Stimulated activated naive CD8-positive, alpha-beta T cell treated with anti-CD3 and anti-CD28 coated beads, Interleukin-15, Interleukin-2, amounts not matched to agents 100 U/mL and 50 U/mL, for 24 hours (primary cell): Measurements from ENCODE around the gene RNF11.

ENCODE experiments used
- ATAC-seq: fragments of 150-1000 bp; cut with Tn5 transposase; one replicate; pipeline ENCODE4 v1.10.0; 2021
- DNase-seq: peaks from one replicate; pipeline ENCODE4 v3.0.0; 2021

The RNF11 gene

DNA sequence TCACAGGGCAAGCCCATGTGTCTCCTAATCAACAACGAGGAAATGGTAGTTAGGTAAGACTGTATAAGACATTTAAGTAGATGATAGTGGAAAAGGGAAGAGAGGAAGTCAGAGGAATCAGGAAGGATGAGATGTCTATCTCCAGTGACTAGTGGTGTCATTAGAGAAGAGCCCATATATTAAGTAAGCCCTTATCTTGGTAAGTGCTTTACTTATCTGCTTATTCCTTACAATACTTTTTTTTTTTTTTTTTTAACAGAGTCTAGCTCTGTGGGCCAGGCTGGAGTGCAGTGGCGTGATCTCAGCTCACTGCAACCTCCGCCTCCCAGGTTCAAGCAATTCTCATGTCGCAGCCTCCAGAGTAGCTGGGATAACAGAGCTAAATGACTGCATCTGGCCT is 29.5 kb downstream of the RNF11 start:
- no peak for DNase-seq
- ATAC-seq = no peak

DNA sequence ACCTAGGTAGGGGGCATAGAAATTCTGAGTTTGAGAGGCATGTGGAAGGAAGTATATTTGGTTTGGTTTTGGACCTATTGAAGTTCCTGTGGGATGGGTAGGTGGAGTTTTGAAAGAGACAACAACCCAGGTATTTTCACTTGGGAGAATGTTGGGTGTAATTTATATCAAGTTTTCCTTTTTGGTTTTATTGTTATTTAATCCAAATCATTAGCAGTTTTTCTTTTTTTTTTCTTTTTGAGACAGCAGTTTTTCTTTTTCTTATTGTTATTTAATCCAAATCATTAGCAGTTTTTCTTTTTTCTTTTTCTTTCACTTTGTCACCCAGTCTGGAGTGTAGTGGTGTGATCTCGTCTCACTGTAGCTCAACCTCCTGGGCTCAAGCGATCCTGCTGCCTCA is 30.1 kb downstream of the RNF11 start:
- DNase-seq = no peak
- ATAC-seq = no peak

DNA sequence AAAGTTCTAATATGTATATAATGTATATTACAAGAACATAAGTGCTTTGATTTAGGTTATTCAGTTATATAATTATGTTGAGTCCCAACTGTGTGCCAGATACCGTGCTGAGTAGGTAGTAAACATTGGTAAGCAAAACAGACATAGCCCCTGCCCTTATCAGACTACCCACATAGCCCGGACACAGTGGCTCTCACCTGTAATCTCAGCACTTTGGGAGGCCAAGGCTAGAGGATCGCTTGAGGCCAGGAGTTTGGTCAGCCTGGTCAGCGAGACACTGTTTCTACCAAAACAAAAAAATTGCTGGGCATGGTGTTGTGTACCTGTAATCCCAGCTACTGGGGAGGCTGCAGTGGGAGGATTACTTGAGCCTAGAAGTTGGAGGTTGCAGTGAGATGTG is 30.7 kb downstream of the RNF11 start:
- ATAC-seq (no peak), DNase-seq (no peak)

DNA sequence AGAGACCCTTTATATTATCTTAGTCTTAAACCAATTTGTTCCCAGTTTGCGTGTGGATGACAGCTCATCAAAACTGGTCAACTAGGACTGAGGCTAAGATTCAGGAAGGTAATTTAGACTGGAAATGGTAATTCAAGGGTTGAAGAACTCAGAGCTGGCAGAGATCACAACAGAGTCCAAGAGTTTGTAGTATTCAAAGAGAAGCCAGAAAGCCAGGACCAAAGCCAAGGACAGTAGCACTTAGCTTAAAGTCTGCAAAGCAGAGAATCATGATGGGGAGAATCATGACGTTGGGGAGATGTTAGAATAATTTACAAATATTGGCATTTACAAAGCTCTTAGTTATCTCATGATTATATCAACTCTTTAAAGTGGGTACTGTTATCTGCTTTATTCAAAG is 32.6 kb downstream of the RNF11 start:
- ATAC-seq (no peak), DNase-seq (no peak)

DNA sequence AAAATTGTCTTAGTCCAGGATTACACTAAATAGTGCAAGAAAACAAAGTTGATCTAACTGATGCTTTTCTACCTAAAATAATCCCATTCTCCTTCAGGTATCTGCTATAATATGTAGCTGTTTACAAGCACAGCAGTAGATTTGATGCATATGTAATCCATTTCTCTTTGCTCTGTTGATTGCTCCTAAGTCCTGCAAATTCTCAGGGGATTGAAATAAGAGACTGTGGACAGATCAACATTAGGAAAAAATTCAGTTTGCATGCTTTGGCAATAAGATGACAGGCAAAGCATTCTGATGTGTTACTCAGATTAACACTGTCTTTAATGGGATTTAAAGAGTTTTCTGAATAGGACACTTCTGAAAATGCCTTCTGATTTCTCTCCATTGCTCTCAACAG is 34.7 kb downstream of the RNF11 start:
- no peak for ATAC-seq

DNA sequence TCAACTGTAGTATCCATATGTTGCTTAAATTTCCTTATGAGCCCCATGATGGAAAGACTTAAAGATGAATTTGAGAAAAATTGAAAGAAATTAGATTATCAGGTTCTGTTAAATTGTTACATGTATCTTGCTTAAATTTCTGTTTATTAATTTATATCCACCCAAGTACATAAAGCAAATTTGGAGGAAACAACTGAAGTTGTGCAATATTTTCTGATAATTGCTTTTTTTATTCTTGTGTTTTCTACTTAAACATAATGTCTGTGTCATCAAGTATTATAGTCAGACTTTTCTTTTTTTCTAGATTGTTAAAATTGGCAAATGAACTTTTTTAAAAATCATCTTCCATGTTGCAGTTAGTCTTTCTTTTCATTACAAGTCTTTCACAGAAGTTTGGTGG is 36.8 kb downstream of the RNF11 start:
- no peak for DNase-seq
- ATAC-seq = no peak

More for the DNA sequence above, 34.7 kb downstream of the RNF11 start:
- DNase-seq = no peak

DNA sequence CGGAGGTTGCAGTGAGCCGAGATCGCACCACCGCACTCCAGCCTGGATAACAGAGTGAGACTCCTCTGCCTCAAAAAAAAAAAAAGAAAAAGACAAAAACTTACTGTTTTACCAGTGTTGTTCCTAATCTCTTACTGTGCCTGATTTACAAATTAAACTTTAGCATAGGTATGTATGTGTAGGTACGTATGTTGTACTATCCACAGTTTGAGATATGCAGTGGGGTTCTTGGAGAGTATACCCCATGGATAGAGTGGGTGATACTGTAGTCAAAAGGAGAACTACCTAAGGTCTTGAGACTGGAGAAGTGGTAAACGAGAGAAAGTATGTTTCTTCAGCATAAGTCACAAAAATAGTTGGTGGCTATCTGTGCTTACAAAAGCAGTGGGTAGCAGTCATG is 38.6 kb downstream of the RNF11 start:
- ATAC-seq = no peak

DNA sequence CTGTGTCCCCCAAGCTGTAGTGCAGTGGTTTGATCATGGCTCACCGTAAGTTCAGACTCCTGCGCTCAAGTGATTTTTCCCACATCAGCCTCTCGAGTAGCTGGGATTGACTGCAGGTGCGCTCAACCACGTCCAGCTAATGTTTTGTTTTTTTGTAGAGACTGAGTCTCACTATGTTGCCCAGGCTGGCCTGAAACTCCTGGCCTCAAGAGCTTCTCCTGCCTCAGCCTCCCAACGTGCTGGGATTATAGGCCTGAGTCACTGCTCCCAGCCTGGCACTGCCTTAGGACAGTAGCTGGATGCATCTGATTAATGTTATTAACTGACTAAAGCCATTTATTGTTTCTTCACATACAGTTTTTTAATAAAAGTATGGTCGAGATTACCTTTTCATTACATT is 40.2 kb downstream of the RNF11 start:
- DNase-seq (no peak), ATAC-seq (no peak)

More for the DNA sequence above, 38.6 kb downstream of the RNF11 start:
- DNase-seq = no peak

DNA sequence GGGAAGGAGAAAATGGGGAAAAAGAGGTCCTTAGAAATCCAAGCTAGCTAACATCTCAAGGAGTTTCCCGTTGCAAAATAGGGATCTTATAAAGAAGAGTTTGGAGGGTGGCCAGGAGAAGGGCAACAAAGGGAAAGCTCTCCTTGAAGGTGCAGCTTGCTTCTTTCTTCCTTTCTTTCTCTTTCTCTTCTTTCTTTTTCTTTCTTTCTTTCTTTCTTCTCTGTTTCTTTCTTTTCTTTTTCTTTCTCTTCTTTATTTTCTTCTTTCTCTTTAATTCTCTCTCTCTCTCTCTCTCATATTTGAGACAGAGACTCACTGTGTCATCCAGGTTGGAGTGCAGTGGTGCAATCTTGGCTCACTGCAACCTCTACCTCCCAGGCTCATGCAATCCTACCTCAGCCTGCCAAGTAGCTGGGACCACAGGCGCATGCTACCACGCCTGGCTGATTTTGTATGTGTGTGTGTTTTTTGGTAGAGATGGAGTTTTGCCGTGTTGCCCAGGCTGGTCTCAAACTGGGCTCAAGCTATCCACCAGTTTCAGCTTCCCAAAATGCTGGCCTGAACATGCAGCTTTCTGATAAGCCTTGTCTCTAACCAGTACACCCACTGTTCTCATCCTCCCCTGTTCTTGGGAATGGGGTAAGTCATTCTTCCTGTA is 44.4 kb downstream of the RNF11 start:
- no peak for DNase-seq

DNA sequence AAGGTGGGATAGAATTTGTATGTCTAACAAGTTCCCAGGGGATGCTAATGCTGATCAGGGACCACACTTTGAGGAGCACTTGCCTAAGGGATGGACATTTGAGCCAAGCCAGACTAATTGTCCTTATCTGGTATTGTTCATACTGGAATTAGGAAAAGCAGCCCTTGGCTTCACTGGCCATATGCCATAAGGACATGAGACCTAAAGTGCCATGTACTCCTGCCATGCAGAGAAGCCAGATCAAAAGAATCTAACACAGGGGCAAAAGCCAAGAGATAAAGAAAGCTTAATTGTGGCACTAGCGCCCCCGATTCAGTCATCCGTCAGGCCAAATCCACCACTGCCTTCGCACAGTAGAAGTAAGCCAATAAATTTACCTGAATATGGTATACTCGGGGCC is 45.7 kb downstream of the RNF11 start:
- ATAC-seq = no peak
- no peak for DNase-seq

More for the DNA sequence above, 44.4 kb downstream of the RNF11 start:
- ATAC-seq = no peak

DNA sequence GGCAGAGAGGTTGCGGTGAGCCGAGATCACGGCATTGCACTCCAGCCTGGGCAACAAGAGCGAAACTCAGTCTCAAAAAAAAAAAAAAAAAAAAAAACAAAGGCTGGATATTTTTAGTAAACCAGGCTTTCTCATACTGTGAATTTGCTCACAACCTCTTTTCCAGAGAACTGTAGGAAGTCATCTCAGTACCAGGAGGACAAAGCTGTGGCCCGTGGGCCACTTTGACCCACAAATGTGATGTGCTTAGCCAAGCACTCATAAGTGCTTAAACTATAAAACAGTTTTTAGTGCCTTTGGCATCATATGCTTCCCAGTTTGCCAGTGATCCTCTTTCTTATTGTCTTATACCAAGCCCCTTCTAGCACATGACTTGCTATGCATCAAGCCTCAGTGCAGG is 46.5 kb downstream of the RNF11 start:
- no peak for DNase-seq
- ATAC-seq = no peak

DNA sequence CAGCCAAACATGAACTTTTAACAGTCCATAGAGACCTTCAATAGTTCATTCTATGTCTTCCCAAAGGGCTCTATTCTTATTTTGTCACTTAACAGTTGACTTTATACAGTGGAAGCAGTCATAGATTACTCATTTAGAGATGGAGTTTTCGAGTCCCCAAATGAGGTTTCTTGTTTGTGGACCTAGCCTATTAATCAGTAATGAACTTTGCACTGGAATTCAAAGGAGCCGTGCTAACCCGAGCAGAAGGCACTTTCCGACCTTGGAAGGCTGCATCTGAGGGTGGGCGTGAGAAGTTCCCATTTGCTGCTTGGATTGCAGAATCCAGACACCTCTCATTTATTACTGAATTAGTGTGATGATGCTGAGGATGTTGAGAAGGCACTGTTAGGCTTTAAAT is 47.9 kb downstream of the RNF11 start:
- ATAC-seq (peak; percentile 35), DNase-seq (no peak)

DNA sequence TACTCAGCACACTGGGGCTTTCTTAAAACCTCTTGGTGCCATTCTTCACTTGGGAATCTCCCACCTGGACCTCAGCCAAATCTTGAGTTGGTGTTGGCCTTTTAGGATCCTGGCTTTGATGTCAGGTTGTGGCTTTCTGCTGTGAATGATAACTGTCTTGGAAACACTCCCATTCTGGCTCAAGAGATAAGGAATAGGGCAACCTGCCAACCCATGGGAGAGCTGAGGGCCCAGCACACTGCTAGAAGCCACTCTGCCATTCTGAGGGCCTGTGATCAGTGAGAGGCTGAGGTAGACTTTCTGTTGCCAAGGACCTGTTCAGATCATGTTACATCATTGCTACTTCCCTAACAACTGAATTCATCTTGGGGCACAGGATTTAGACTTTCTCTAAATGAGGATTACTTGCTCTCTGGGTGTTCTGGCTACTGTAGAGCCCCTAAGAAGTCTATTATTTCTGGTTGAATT is 48.4 kb downstream of the RNF11 start:
- ATAC-seq = no peak
- no peak for DNase-seq

DNA sequence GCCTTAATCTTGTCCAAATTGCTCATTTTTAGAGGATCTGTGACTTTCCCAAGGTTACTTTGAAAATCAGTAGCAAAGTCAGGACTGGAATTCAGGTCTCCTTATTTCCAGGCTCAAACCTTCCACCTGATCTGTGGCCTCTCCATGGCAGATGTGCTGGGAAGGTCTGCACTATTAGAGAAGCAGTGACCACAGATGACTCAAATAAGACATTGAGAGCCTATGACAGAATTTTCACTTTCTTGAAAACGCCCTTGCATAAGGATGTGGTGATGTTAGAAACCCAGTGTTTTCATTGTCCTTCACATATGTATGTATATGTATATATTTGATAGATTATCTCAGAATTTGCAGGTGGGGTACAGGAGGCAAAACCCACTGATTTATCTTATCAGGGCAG is 49.0 kb downstream of the RNF11 start:
- DNase-seq = no peak
- ATAC-seq = peak; percentile 78

DNA sequence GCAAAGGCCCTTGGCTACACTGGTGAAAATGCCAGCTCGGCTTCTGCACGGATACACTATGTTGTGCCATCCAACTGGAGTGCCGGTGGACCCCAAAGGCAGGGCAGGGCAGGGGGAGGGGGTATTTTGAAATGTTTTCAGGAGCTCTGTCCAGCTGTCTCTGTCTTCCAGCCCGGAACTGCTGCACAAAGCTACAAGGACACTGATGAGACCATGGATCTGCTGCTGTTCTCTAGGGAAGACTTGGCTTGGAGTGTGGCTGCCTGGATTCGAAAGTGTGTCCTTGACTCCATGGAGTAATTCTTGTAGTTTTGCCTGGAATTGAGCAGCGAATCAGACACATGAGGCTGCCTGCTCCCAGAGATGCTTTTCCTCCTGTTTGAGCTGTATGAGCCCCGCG is 51.9 kb downstream of the RNF11 start:
- no peak for ATAC-seq
- DNase-seq = no peak

DNA sequence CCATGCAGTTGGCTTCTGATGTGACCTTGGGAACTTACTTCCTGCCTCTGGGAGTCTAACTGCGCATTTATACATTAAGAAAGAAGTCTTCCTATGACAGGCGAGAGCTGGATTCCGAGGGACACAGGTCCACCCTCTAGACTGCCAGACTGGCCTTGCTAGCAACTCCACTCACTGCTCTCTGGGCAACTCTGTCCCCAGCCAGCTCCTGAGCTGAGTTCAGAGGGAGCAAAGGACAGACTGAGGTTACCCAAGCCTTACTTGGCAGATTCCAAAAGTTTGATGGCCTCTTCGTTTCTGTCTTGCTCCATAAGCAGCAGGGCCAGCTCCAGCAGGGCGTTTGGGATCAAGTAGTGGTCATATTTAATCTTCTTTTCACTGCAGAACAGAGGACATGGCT is 52.5 kb downstream of the RNF11 start:
- DNase-seq (no peak), ATAC-seq (no peak)

DNA sequence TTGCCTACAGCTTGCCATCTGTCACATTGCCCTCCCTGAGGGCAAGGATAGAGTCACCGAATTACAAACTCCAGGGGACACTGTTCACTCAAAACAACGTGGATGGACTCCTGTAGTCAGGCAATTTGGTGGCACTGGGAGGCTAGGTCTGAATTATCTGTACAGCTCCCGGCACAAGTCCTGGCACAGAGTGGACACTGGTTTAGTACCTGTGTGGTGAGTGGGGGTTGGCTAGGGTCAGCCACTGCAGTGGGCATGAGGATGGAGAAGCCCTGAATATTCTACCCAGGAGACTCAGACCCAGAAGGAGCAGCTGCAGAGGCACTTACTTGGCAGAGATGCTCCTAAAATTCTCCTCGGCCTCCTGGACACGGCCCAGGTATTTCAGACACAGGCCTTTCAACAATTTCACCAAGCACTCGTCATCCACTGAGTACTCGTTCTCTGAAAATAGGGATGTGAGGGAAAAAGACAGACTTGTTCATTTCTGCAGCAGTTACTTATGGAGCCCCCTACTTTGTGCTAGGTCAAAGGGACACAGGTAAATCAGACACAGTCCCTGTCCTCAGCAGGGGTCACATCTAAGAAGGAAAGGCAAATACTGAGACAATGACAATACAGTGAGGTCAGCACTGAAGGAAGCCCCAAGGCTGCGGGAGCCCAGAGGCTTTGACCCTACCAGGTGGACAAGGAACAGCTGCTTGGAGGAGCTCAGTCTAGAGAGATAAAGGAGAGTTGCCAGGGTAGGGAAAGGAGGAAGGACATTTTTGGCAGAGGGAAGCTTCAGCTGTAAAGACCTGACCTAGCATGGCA is 53.8 kb downstream of the RNF11 start:
- ATAC-seq (no peak), DNase-seq (no peak)

DNA sequence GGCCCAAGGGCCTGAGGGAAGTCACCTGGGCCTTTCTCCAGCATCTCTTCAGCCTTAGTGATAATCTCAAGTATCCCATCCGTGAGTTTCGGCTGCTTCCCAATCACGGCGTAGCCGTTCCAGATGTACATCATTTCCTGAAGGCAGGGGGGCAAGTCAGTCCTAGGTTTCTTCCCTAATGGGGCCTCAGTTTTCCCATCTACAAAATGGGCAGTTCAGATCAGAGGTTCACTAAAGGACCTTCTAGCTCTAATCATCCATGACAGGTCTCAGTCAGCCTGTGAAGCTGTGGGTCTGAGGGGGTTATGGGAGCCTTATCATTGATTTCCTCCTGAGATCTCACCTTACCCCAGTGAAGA is 54.4 kb downstream of the RNF11 start:
- ATAC-seq (no peak), DNase-seq (no peak)

DNA sequence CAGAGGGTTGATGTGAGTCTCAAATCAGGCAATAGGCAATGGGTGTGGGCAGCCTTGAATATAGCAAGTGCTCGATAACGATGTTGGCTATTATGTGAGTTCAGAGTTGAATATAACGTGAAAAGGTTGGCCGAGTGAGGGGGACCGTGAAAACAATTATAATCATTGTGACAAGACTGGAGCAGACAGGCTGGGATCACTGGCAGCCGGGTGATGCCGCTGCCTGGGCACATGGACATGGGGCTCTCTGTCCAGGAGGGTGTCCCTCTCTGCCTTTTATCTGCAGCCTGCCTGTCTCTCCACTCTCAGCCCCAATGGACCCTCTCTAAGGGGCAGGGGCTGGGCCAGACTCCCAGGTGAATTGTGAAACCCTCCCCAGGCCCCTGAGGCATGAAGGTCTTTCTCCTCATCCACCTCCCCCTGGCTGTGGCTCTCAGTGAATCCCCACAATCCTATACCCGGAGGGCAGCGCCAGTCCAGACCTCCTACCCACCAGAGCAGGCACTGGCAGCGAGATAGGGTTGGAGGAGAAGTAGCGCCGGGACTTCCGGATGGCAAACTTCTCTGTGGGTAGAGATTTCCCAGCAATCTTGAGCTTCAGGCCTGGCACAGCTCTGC is 57.9 kb downstream of the RNF11 start:
- no peak for DNase-seq
- ATAC-seq = no peak

DNA sequence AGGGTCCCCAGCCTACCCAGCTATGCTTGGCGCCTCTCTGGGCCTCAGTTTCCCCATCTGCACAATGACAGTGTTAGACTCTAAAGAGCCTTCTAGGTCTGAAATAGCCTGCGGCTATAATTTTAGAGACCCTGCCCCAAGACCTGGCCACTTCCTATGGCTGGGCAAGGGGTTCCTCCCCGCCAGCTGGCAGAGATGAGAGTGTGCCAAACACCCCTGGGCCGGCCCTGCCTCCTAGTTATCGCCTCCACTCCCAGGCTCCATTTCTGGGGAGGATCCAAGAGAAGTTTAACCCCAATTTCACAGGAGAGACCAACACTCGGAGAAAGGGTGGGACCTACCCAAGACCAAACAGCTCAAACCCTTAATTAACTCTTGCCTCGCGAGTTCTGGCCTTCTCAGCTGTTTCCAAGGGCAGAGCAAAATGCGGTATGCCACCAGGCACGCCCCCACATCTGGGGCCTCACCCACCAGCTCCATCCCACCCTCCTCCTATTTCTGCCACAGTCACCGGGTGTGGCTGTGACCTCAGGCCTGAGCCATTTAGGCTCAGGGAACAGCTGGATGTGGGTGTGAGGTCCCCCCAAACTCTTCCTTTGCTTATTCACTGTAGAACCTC is 58.6 kb downstream of the RNF11 start:
- no peak for ATAC-seq
- DNase-seq = no peak

DNA sequence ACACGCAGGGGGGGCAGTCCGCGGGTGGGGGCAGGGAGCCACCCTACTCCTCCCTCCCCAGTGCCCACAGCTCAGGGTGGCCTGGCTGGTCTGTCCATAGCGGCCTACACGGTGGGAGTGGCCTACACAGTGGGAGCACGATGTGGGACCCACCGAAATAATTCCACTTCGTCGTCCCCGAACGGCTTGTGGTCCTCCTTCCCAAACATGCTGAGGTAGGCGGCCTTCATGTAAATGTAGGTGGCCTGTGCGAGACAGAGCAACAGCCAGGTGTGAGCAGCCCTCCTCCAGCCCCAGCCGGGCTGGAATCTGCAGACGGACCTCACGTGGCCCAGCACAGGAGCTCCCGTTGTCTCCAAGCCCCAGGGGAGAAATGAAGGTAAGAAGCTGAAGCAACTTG is 59.9 kb downstream of the RNF11 start:
- ATAC-seq = no peak
- DNase-seq = no peak

DNA sequence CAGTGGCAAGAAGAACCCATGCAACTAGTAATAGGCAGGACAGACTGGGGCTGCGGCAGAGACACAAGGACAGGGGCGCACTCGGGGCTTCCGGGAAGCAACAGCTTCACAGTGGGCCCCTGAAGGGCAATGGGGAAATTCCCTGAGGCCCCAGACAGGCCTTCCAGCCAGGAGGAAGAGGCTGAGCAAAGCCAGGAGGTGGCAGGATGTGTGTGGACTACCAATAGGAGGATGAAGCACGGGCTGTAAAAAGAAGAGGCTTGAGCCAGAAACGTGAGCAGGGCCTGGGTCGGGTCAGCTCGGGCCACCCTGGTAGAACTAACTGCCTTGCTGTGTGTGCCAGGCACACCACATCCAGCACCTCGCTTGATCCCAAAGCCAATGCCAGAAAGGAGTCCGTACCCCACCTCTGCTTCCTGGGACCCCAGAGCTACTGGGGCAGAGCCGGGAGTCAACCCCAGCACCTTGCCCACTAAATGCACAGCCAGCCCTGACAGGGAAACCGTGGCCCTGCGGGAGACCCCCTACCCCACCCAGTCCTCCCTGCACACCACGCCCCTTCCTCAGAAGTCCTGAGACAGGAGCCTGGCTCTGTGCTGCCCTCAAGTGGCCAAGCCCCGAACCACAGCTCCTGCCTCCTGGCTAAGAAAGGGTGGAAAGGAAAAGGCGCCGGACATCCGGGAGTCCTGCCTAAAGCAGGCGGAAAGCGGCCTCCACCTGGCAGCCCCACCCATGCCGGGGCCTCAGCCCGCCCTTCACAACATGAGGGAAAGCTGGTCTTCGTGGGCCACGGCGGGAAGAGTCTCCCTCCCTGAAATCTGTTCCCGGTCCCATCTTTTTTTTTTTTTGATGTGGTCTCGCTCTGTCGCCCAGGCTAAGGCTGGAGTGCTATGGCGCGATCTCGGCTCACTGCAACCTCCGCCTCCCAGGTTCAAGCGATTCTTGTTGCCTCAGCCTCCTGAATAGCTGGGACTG is 60.6 kb downstream of the RNF11 start:
- peak; percentile 87 for DNase-seq
- ATAC-seq = peak; percentile 61
